Natural killer cell (primary cell): ENCODE measurements around the gene NRXN2. TPM values are rescaled to one million over a fixed set of nuclear protein-coding genes. Genes with fewer than 3 reads are reported as not detected.

Experiments used
- ATAC-seq, 3 donors: fragments of 150-1000 bp in 2 of 3; fragments of 200-7000 bp in 1 of 3; cut with Tn5 transposase; 1 replicate in 1 of 3; 2 replicates in 2 of 3; pipeline ENCODE4 v1.10.0; 2021; ENCODE audit warnings: mild to moderate bottlenecking in 2 of 3, moderate library complexity in 2 of 3
- DNase-seq, 2 donors: peaks; one replicate each; pipeline versions ENCODE4 v3.0.0 to v3.0.0-alpha.2; 2013 to 2021; ENCODE audit warnings: mixed read lengths in 1 of 2
- H3K27ac ChIP-seq: one replicate; pipeline ENCODE4 v1.5.1; 2013; ENCODE audit warnings: mild to moderate bottlenecking, low read length
- H3K27me3 ChIP-seq: one replicate; pipeline ENCODE4 v1.6.1; 2013; ENCODE audit warnings: low read length; ENCODE audit not compliant: control insufficient read depth, insufficient read depth
- H3K36me3 ChIP-seq: one replicate; pipeline ENCODE4 v1.6.1; 2013; ENCODE audit warnings: low read length; ENCODE audit not compliant: control insufficient read depth, insufficient read depth
- H3K4me1 ChIP-seq: one replicate; pipeline ENCODE4 v1.6.1; 2013; ENCODE audit warnings: low read length; ENCODE audit not compliant: control insufficient read depth, insufficient read depth
- H3K4me3 ChIP-seq: one replicate; pipeline ENCODE4 v1.5.1; 2013; ENCODE audit warnings: low read length
- H3K9me3 ChIP-seq: one replicate; pipeline ENCODE4 v1.6.1; 2013; ENCODE audit warnings: low read length; ENCODE audit not compliant: control insufficient read depth, insufficient read depth
- H3K27ac Mint-ChIP-seq, 2 donors: one replicate each; pipeline ENCODE4 v1.8.0; 2022; ENCODE audit warnings: mild to moderate bottlenecking in 2 of 2, mixed read lengths in 2 of 2, moderate library complexity in 1 of 2
- H3K27me3 Mint-ChIP-seq, 2 donors: one replicate each; pipeline ENCODE4 v1.8.0; 2022; ENCODE audit warnings: low read depth in 2 of 2, mixed read lengths in 2 of 2
- H3K36me3 Mint-ChIP-seq: one replicate; pipeline ENCODE4 v1.8.0; 2022; ENCODE audit warnings: mixed read lengths
- H3K4me1 Mint-ChIP-seq, 2 donors: one replicate each; pipeline ENCODE4 v1.8.0; 2022; ENCODE audit warnings: mixed read lengths in 2 of 2
- H3K4me3 Mint-ChIP-seq: one replicate; pipeline ENCODE4 v1.8.0; 2022; ENCODE audit warnings: mild to moderate bottlenecking, moderate library complexity, mixed read lengths
- H3K9me3 Mint-ChIP-seq, 2 donors: one replicate each; pipeline ENCODE4 v1.8.0; 2022; ENCODE audit warnings: mixed read lengths in 2 of 2
- CTCF ChIP-seq: fragments of 200-600 bp; IDR thresholded peaks from one replicate; pipeline ENCODE4 v1.8.0; 2022; ENCODE audit warnings: antibody characterized with exemption
- WGBS: methylation state at CpG from one replicate; pipeline ENCODE4 v1.1.7; 2013; ENCODE audit warnings: missing lambda C conversion rate; ENCODE audit not compliant: insufficient coverage; 5-methylcytosine and 5-hydroxymethylcytosine counted together
- intact Hi-C: fragments of 100-400 bp; cut with micrococcal nuclease; formaldehyde crosslinking; loops from one replicate; pipeline ENCODE4 v1.14.2; 2022
- total RNA-seq, 4 donors: library from RNA; stranded (reverse); fragments of 120-200 nt in 1 of 4; gene quantifications; one replicate each; pipeline versions ENCODE4 v1.2.3 to v1.2.4, GENCODE V29; 2013 to 2022

Gene NRXN2
- total RNA-seq, 3 donors from 2014 or later (not counting 1 experiment from before 2014, with no cell fraction given): 2.9 to 9.6 (median 7.7) TPM

- no peak overlapping the region for H3K27ac ChIP-seq
- no peaks in the 10 kb centered on the region for H3K9me3 Mint-ChIP-seq
- no peak overlapping the region for H3K4me3 Mint-ChIP-seq
- ATAC-seq (no peak), DNase-seq (no peak)
- peaks cover 16% of the 10 kb centered on the region for H3K4me1 ChIP-seq
- peaks cover 14 to 46% of the 10 kb centered on the region in 2 donors for H3K27me3 Mint-ChIP-seq
- peaks cover 8% of the 10 kb centered on the region for H3K27me3 ChIP-seq
- no peaks in the 10 kb centered on the region for H3K9me3 ChIP-seq
- TF ChIP-seq CTCF: no peak
- H3K4me3 ChIP-seq: no peak overlapping the region
- H3K36me3 Mint-ChIP-seq: no peaks in the 10 kb centered on the region
- H3K36me3 ChIP-seq: no peaks in the 10 kb centered on the region
- intact Hi-C loops: loop anchor here (5.0 kb wide), 2 partner anchors 228 to 273 kb away; no protein-coding TSS in a partner anchor
- peaks cover 6 to 23% of the 10 kb centered on the region in 2 donors for H3K4me1 Mint-ChIP-seq
- WGBS: 84% methylated on average over 9 of the region's 9 CpGs
- no peak overlapping the region for H3K27ac Mint-ChIP-seq
These were observed 2.8 kb downstream of the NRXN2 start for GRCh38 chr11:64720167-64720566.

GRCh38 chr11:64719406-64719805, 3.6 kb downstream of the NRXN2 start:
- peaks cover 11% of the 10 kb centered on the region for H3K27me3 ChIP-seq
- H3K4me3 Mint-ChIP-seq: no peak overlapping the region
- H3K9me3 ChIP-seq: no peaks in the 10 kb centered on the region
- no peak overlapping the region for H3K4me3 ChIP-seq
- H3K4me1 ChIP-seq: peaks cover 11% of the 10 kb centered on the region
- H3K36me3 Mint-ChIP-seq: no peaks in the 10 kb centered on the region
- ATAC-seq (no peak), DNase-seq (no peak)
- no peak overlapping the region for H3K27ac Mint-ChIP-seq
- peaks cover 0 to 18% of the 10 kb centered on the region in 2 donors for H3K4me1 Mint-ChIP-seq
- intact Hi-C loops: no loop called here
- no peak for TF ChIP-seq CTCF
- H3K27me3 Mint-ChIP-seq: peaks cover 22 to 54% of the 10 kb centered on the region in 2 donors
- no peaks in the 10 kb centered on the region for H3K36me3 ChIP-seq
- no peak overlapping the region for H3K27ac ChIP-seq
- 90% methylated on average over 10 of the region's 10 CpGs for WGBS
- no peaks in the 10 kb centered on the region for H3K9me3 Mint-ChIP-seq

- H3K9me3 ChIP-seq: no peaks in the 10 kb centered on the region
- H3K36me3 ChIP-seq: no peaks in the 10 kb centered on the region
- H3K4me3 ChIP-seq: no peak overlapping the region
- no peak overlapping the region for H3K27ac ChIP-seq
- peaks cover 28 to 60% of the 10 kb centered on the region in 2 donors for H3K27me3 Mint-ChIP-seq
- peaks cover 7% of the 10 kb centered on the region for H3K4me1 ChIP-seq
- H3K36me3 Mint-ChIP-seq: no peaks in the 10 kb centered on the region
- no peak for DNase-seq
- no peak overlapping the region for H3K27ac Mint-ChIP-seq
- peaks cover 17% of the 10 kb centered on the region for H3K27me3 ChIP-seq
- TF ChIP-seq CTCF: no peak
- no peak overlapping the region for H3K4me3 Mint-ChIP-seq
- intact Hi-C loops: no loop called here
- no peak for ATAC-seq
- no peaks in the 10 kb centered on the region for H3K9me3 Mint-ChIP-seq
- H3K4me1 Mint-ChIP-seq: peaks cover 0 to 21% of the 10 kb centered on the region in 2 donors
- WGBS: 72% methylated on average over 4 of the region's 4 CpGs
These were observed 4.2 kb downstream of the NRXN2 start for GRCh38 chr11:64718780-64719124.

- 83% methylated on average over 15 of the region's 15 CpGs for WGBS
- peaks cover 17% of the 10 kb centered on the region for H3K27me3 ChIP-seq
- intact Hi-C loops: no loop called here
- H3K4me3 Mint-ChIP-seq: no peak overlapping the region
- peaks cover 0 to 17% of the 10 kb centered on the region in 2 donors for H3K4me1 Mint-ChIP-seq
- no peaks in the 10 kb centered on the region for H3K9me3 ChIP-seq
- H3K27ac Mint-ChIP-seq: no peak overlapping the region
- H3K27ac ChIP-seq: no peak overlapping the region
- no peaks in the 10 kb centered on the region for H3K9me3 Mint-ChIP-seq
- peaks cover 28 to 62% of the 10 kb centered on the region in 2 donors for H3K27me3 Mint-ChIP-seq
- ATAC-seq: no peak
- TF ChIP-seq CTCF: no peak
- H3K36me3 Mint-ChIP-seq: no peaks in the 10 kb centered on the region
- no peak overlapping the region for H3K4me3 ChIP-seq
- peaks cover 3% of the 10 kb centered on the region for H3K4me1 ChIP-seq
- H3K36me3 ChIP-seq: no peaks in the 10 kb centered on the region
- DNase-seq: no peak
These were observed 4.8 kb downstream of the NRXN2 start for GRCh38 chr11:64718084-64718779.
